Measurements from ENCODE around the gene HECW1. TPM values are rescaled to one million over a fixed set of nuclear protein-coding genes. Genes with fewer than 3 reads are reported as not detected.
A peak's percentile ranks its signal among the peaks of the same experiment; 100 is the strongest.

HECW1 gene
- total RNA-seq, 1 experiment from 2014 or later = 0.77 TPM

DNA sequence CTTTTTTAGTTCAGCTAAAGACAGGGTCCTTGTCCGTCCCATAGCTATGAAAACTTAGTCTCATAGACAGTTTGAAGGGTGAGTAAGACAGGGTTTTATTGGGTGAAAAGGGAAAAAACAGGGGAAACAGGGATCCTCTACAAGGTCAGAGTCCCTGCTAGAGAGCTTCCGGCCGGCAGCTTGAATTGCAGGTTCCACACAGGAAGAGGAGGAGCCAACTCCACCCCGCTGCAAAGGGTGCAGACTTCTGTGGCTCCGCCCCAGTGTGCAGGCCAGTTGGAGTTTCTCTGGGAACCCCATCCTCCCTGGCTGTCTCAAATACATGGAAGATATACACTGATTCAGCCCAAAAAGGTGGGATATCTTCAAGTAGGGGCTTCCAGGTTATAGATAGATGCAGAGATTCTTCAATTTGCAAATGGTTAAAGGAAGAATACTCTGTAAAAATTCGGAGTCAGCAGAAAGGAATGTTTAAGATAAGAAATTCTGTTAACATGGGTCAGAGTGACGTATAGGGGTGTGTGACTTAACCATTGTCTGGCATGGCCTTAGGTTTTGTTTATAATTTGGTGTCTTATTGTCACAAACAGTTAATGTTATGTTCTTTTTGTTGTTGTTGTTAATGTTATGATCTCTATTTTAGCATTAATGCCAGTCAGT is 34.6 kb upstream of the HECW1 start:
- no peak overlapping the region for H3K27ac ChIP-seq (ENCODE audit: low read length)
- in situ Hi-C loops (cut with HindIII; ENCODE audit: low pct_unique_long_range_greater_than_20kb, low sequenced_read_pairs) = no loop called here
- no peaks in the 10 kb centered on the region for H3K9me3 ChIP-seq (ENCODE audit: control insufficient read depth, insufficient read depth, low read depth, low read length)
- no peaks in the 10 kb centered on the region; the same call in 1 of the 2 replicates for H3K27me3 ChIP-seq (ENCODE audit: control insufficient read depth, insufficient read depth, low read length)
- H3K4me1 ChIP-seq (ENCODE audit: control insufficient read depth, insufficient read depth, low read length) = no peaks in the 10 kb centered on the region
- intact Hi-C loops (cut with micrococcal nuclease; ENCODE audit: unreplicated experiment) = no loop called here
- POLR2A ChIA-PET = no interaction called here
- TF ChIP-seq TCF7L2 (IDR thresholded peaks at IDR 0.05; ENCODE audit: low read depth, low read length) = no peak
- no peak for TF ChIP-seq SIN3A (IDR thresholded peaks at IDR 0.05; ENCODE audit: borderline replicate concordance, insufficient read depth, low read depth, low read length)
- TF ChIP-seq POLR2AphosphoS5 (IDR thresholded peaks at IDR 0.05; ENCODE audit: low read depth, low read length) = no peak
- TF ChIP-seq, protein P1, sequence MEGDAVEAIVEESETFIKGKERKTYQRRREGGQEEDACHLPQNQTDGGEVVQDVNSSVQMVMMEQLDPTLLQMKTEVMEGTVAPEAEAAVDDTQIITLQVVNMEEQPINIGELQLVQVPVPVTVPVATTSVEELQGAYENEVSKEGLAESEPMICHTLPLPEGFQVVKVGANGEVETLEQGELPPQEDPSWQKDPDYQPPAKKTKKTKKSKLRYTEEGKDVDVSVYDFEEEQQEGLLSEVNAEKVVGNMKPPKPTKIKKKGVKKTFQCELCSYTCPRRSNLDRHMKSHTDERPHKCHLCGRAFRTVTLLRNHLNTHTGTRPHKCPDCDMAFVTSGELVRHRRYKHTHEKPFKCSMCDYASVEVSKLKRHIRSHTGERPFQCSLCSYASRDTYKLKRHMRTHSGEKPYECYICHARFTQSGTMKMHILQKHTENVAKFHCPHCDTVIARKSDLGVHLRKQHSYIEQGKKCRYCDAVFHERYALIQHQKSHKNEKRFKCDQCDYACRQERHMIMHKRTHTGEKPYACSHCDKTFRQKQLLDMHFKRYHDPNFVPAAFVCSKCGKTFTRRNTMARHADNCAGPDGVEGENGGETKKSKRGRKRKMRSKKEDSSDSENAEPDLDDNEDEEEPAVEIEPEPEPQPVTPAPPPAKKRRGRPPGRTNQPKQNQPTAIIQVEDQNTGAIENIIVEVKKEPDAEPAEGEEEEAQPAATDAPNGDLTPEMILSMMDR (IDR thresholded peaks at IDR 0.05) = no peak
- TF ChIP-seq, protein P2, sequence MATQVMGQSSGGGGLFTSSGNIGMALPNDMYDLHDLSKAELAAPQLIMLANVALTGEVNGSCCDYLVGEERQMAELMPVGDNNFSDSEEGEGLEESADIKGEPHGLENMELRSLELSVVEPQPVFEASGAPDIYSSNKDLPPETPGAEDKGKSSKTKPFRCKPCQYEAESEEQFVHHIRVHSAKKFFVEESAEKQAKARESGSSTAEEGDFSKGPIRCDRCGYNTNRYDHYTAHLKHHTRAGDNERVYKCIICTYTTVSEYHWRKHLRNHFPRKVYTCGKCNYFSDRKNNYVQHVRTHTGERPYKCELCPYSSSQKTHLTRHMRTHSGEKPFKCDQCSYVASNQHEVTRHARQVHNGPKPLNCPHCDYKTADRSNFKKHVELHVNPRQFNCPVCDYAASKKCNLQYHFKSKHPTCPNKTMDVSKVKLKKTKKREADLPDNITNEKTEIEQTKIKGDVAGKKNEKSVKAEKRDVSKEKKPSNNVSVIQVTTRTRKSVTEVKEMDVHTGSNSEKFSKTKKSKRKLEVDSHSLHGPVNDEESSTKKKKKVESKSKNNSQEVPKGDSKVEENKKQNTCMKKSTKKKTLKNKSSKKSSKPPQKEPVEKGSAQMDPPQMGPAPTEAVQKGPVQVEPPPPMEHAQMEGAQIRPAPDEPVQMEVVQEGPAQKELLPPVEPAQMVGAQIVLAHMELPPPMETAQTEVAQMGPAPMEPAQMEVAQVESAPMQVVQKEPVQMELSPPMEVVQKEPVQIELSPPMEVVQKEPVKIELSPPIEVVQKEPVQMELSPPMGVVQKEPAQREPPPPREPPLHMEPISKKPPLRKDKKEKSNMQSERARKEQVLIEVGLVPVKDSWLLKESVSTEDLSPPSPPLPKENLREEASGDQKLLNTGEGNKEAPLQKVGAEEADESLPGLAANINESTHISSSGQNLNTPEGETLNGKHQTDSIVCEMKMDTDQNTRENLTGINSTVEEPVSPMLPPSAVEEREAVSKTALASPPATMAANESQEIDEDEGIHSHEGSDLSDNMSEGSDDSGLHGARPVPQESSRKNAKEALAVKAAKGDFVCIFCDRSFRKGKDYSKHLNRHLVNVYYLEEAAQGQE (IDR thresholded peaks at IDR 0.05; ENCODE audit: insufficient read depth in 1 of 2, low read depth in 2 of 2, low read length in 1 of 2) = no peak
- no TSS peak for BruUV-seq (replicated peaks)
- CTCF ChIA-PET = interaction anchor here (0.6 kb wide), 1 partner anchor 181 kb away, joined by 4 read pairs; no protein-coding TSS in a partner anchor
- no peaks in the 10 kb centered on the region for H3K36me3 ChIP-seq (ENCODE audit: control insufficient read depth, insufficient read depth, low read length)
- DNase-seq (ENCODE audit: low read depth, low spot score) (no peak), ATAC-seq (peak; percentile 53; the same call in 1 of the 2 replicates)
- H3K4me3 ChIP-seq (ENCODE audit: low read depth in 2 of 2, low read length in 2 of 2) = no peak overlapping the region

DNA sequence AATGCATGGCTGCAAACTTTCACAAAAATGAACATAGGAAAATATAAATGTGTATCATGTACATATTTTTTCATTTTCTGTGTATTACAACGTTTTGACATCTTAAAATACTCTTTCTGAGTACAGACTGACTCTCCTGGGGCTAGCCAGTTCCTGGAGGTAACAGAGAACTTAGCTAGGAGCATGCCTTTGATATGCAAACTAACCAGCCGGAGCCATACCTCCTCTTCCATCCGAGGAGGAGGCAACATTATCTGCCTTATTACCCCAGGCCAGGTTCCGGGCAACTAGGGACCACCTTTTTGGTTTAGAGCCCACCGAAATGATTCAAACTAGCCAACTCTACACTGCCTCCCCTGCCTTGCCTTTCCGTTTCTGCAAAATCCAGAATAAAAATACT is 33.7 kb upstream of the HECW1 start:
- Histone ChIP-seq H3K4me1 (ENCODE audit: control insufficient read depth, insufficient read depth, low read length) (no peaks in the 10 kb centered on the region), H3K9me3 (ENCODE audit: control insufficient read depth, insufficient read depth, low read depth, low read length) (no peaks in the 10 kb centered on the region), H3K4me3 (ENCODE audit: low read depth in 2 of 2, low read length in 2 of 2) (no peak overlapping the region), H3K36me3 (ENCODE audit: control insufficient read depth, insufficient read depth, low read length) (no peaks in the 10 kb centered on the region), H3K27me3 (ENCODE audit: control insufficient read depth, insufficient read depth, low read length) (peaks cover 2% of the 10 kb centered on the region; the same call in 1 of the 2 replicates), H3K27ac (ENCODE audit: low read length) (no peak overlapping the region)
- in situ Hi-C loops (cut with HindIII; ENCODE audit: low pct_unique_long_range_greater_than_20kb, low sequenced_read_pairs) (no loop called here), intact Hi-C loops (cut with micrococcal nuclease; ENCODE audit: unreplicated experiment) (no loop called here)
- ATAC-seq (no peak), DNase-seq (ENCODE audit: low read depth, low spot score) (no peak)
- no TSS peak for BruUV-seq (replicated peaks)
- TF ChIP-seq TCF7L2 (IDR thresholded peaks at IDR 0.05; ENCODE audit: low read depth, low read length) = no peak
- TF ChIP-seq POLR2AphosphoS5 (IDR thresholded peaks at IDR 0.05; ENCODE audit: low read depth, low read length) = no peak
- TF ChIP-seq SIN3A (IDR thresholded peaks at IDR 0.05; ENCODE audit: borderline replicate concordance, insufficient read depth, low read depth, low read length) = no peak
- TF ChIP-seq, protein P2 (IDR thresholded peaks at IDR 0.05; ENCODE audit: insufficient read depth in 1 of 2, low read depth in 2 of 2, low read length in 1 of 2) = no peak
- TF ChIP-seq, protein P1 (IDR thresholded peaks at IDR 0.05) = no peak
- POLR2A ChIA-PET = no interaction called here
- CTCF ChIA-PET = no interaction called here
